ENCODE results near the gene VASH2.

The VASH2 gene

DNA sequence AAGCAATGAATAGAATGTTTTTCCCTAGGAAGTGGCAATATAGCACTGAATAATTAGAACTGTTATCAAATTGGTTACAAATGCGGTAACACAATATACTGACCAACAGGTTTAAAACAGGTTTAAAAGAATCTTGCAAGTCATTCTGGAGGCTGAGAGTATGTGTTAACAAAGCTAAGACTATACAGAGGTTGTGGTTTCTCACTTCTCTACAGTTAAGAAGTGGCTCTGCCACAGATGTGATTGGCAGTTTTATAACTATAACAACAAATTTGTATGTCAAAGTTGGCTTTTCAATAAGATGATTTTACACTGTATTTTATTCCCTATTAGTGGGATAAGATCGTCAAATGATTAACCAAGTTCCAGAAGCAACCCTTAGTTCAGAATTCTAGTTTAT, 58.2 kb downstream of the VASH2 start:
- TF ChIP-seq, protein P1, sequence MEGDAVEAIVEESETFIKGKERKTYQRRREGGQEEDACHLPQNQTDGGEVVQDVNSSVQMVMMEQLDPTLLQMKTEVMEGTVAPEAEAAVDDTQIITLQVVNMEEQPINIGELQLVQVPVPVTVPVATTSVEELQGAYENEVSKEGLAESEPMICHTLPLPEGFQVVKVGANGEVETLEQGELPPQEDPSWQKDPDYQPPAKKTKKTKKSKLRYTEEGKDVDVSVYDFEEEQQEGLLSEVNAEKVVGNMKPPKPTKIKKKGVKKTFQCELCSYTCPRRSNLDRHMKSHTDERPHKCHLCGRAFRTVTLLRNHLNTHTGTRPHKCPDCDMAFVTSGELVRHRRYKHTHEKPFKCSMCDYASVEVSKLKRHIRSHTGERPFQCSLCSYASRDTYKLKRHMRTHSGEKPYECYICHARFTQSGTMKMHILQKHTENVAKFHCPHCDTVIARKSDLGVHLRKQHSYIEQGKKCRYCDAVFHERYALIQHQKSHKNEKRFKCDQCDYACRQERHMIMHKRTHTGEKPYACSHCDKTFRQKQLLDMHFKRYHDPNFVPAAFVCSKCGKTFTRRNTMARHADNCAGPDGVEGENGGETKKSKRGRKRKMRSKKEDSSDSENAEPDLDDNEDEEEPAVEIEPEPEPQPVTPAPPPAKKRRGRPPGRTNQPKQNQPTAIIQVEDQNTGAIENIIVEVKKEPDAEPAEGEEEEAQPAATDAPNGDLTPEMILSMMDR (IDR thresholded peaks at IDR 0.05; ENCODE audit: insufficient read depth, low read length, poor library complexity, severe bottlenecking) = no peak
- Histone ChIP-seq H3K4me3 (replicated peaks; ENCODE audit: low read depth, low read length) (no peak overlapping the region), H3K27me3 (replicated peaks; ENCODE audit: control insufficient read depth, insufficient read depth, low read length) (no peaks in the 10 kb centered on the region), H3K36me3 (ENCODE audit: control insufficient read depth, insufficient read depth, low read length) (no peaks in the 10 kb centered on the region; the same call in none of the 2 replicates)
- DNase-seq (ENCODE audit: extremely low read depth, insufficient read length) = no peak

DNA sequence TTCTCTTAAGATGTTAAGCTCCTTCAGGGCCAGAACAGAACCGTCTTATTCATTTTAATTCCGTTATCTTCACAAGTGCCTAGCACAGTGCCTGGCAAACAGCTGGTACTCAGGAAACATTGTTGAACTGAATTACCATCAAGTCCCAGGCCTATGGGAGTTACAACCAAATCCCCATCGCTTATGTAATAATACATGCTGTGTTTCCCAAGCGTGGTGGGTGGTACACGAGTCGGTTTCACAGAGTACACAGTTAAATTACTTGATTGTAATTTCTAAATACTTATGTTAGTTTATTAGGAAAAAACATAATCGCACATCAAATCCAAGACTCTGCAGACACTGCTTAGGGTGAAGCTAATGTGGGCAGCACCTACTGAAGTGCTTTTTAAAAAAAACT, 64.3 kb downstream of the VASH2 start:
- peak overlapping the region; percentile 93 for H3K4me3 ChIP-seq (replicated peaks; ENCODE audit: low read depth, low read length)
- no peaks in the 10 kb centered on the region; the same call in 1 of the 2 replicates for H3K36me3 ChIP-seq (ENCODE audit: control insufficient read depth, insufficient read depth, low read length)
- TF ChIP-seq, protein P1 (IDR thresholded peaks at IDR 0.05; ENCODE audit: insufficient read depth, low read length, poor library complexity, severe bottlenecking) = no peak
- no peaks in the 10 kb centered on the region for H3K27me3 ChIP-seq (replicated peaks; ENCODE audit: control insufficient read depth, insufficient read depth, low read length)
- no peak for DNase-seq (ENCODE audit: extremely low read depth, insufficient read length)

DNA sequence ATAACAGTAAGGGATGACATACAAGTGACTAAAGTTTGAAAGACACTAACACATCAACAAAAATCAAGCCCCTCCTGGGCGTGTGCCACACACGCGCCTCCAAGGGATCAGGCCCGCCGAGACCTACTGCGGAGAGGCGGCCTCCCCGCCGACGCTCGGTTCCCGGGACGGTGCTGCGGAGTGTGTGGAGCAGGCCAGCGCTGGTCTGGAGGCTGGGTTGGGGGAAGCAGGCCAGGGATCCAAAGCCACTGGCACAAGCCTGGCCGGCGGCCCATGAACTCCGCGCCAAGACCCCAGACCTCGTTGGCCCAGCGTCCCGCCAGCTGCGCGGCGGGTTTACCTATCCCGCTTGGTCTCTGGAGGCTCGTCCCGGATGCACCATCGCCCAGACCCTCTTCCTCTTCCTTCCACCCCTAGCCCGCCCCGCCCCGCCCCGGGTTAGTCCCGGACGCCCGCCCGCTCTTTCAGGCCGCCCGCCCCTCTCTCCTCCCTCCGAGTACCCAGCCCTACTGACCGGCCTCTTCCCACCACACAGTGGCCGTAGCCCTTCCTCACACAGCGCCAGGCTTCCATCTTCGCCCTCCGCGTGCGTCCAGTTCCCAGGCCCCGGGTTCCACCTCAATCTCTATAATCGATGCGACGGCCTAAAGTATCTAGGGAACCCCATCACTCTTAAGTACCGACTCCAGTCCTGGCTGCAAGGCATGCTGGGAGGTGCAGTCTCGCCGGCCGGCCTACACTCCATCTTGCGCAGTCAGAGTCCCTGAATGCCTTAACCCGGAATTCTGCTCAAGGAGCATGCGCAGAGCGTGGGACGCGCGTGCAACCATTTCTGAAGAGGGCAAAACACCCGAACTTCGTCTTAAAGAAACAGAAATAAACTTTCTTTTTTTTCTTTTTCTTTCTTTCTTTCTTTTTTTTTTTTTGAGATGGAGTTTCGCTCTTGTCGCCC, 65.0 kb downstream of the VASH2 start, which contains the start of gene ANGEL2:
Gene ANGEL2 (minus strand): TSS at position 769 of the 952 bp plus-strand sequence. CDS start 196 bp downstream, at position 573.
- Histone ChIP-seq H3K4me3 (replicated peaks; ENCODE audit: low read depth, low read length) (peak within 1 kb of the TSS; percentile 93), H3K27me3 (replicated peaks; ENCODE audit: control insufficient read depth, insufficient read depth, low read length) (no peaks in the 10 kb centered on the region), H3K36me3 (ENCODE audit: control insufficient read depth, insufficient read depth, low read length) (no peaks in the 10 kb centered on the region; the same call in 1 of the 2 replicates)
- TF ChIP-seq, protein P1 (IDR thresholded peaks at IDR 0.05; ENCODE audit: insufficient read depth, low read length, poor library complexity, severe bottlenecking) = no peak
- DNase-seq (ENCODE audit: extremely low read depth, insufficient read length) = peak; percentile 95

DNA sequence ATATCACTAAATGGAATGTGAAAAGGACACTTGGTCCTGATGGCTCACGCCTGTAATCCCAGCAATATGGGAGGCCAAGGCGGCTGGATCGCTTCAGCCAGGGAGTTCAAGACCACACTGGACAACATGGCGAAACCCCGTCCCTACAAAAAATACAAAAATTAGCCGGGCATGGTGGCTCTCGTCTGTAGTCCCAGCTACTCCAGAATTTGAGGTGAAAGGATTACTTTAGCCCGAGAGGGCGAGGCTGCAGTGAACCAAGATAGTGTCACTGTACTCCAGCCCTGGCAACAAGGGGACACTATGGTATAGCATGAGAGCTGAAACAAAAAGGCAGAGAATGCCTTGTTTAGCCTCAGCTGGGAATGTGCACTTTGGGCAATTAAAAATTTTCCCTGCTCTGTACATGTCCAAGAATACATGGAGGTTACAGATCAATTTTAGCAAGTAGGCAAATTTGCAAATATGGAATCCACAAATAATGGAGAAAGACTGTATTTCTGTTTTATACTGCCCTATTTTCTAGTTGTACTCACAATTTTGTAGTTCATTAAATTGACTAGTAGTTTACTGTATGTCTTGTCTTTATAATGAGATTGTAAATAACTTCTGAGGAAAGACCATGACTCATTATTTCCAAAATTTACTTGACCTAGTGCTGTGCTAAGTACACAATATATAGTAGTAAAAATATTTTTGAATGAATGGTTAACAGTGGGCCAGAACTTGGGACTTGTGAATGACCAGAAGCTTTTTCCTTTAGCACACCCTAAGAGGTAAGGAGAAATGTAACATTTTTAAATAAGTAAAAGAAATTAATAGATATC, 67.3 kb downstream of the VASH2 start:
- TF ChIP-seq, protein P1 (IDR thresholded peaks at IDR 0.05; ENCODE audit: insufficient read depth, low read length, poor library complexity, severe bottlenecking) = no peak
- no peaks in the 10 kb centered on the region for H3K36me3 ChIP-seq (ENCODE audit: control insufficient read depth, insufficient read depth, low read length)
- H3K27me3 ChIP-seq (replicated peaks; ENCODE audit: control insufficient read depth, insufficient read depth, low read length) = no peaks in the 10 kb centered on the region
- H3K4me3 ChIP-seq (replicated peaks; ENCODE audit: low read depth, low read length) = no peak overlapping the region
- DNase-seq (ENCODE audit: extremely low read depth, insufficient read length) = no peak

DNA sequence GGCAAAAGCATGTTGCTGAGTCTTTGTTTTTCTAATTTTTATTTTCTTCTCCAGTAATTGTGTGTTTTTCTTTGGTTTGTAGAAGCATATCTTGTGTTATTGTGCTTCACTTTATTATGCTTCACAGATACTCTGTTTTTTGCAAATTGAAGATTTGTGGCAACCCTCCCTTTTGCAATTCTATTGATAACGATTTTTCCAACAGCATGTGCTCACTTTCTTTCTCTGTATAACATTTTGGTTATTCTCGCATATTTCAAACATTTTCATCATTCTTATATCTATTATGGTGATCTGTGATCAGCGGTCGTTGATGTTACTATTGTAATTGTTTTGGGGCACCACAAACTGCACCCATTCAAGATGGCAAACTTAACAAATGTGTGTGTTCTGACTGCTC, 69.1 kb downstream of the VASH2 start:
- H3K27me3 ChIP-seq (replicated peaks; ENCODE audit: control insufficient read depth, insufficient read depth, low read length) = no peaks in the 10 kb centered on the region
- H3K4me3 ChIP-seq (replicated peaks; ENCODE audit: low read depth, low read length) = no peak overlapping the region
- DNase-seq (ENCODE audit: extremely low read depth, insufficient read length) = no peak
- H3K36me3 ChIP-seq (ENCODE audit: control insufficient read depth, insufficient read depth, low read length) = no peaks in the 10 kb centered on the region
- TF ChIP-seq, protein P1 (IDR thresholded peaks at IDR 0.05; ENCODE audit: insufficient read depth, low read length, poor library complexity, severe bottlenecking) = no peak

Data from GM06990 (cell line).